Measurements from ENCODE around the gene LSM14A. TPM values are rescaled to one million over a fixed set of nuclear protein-coding genes. Genes with fewer than 3 reads are reported as not detected.
"Not testable (repeated sequence)": the region's sequence is repeated elsewhere in the genome, so short reads cannot be mapped to it uniquely, and the experiment has no call there.

The LSM14A gene
- polyA plus RNA-seq, 2 of the 4 experiments (the other 2 are of a cell fraction), result 241 to 264 TPM

GRCh38 chr19:34193439-34193838 is 21.1 kb downstream of the LSM14A start:
- H3K9me3 ChIP-seq, result no peaks in the 10 kb centered on the region
- no peak overlapping the region for H3K27ac ChIP-seq
- peak; percentile 94 for FAIRE-seq
- WGBS (ENCODE audit: missing lambda C conversion rate), result 83% methylated on average over 2 of the region's 2 CpGs
- no peak for DNase-seq (ENCODE audit: low read depth in 1 of 2, low spot score in 1 of 2)
- no peak for ATAC-seq
- H3K4me2 ChIP-seq, result no peak overlapping the region
- no peak overlapping the region for H3K4me3 ChIP-seq
- ChIA-PET CTCF (interaction anchor here (1.3 to 3.9 kb wide), 4 partner anchors 9 to 415 kb away, joined by 3 to 28 read pairs (median 8); no protein-coding TSS in a partner anchor), POLR2A (no interaction called here)
- H3K4me1 ChIP-seq, result peaks cover 40% of the 10 kb centered on the region; the same call in 2 of the 3 replicates
- TF ChIP-seq CHD4 (IDR thresholded peaks at IDR 0.05; ENCODE audit: borderline replicate concordance), result no peak
- no peak for TF ChIP-seq EP300 (IDR thresholded peaks at IDR 0.05)
- TF ChIP-seq CHD2 (IDR thresholded peaks at IDR 0.05; ENCODE audit: low read length, partially characterized antibody), result no peak
- no peak for TF ChIP-seq CEBPB (IDR thresholded peaks at IDR 0.05)

- no peaks in the 10 kb centered on the region for H3K9me3 ChIP-seq
- FAIRE-seq (no peak), ATAC-seq (no peak), DNase-seq (ENCODE audit: low read depth in 1 of 2, low spot score in 1 of 2) (no peak)
- 91% methylated on average over 4 of the region's 4 CpGs for WGBS (ENCODE audit: missing lambda C conversion rate)
- TF ChIP-seq JUN (IDR thresholded peaks at IDR 0.05) (no peak), CTCF (IDR thresholded peaks at IDR 0.05) (no peak)
- H3K4me3 ChIP-seq, result no peak overlapping the region
- H3K27ac ChIP-seq, result no peak overlapping the region
- POLR2A ChIA-PET, result interaction anchor here (2.1 kb wide), 1 partner anchor 21 kb away, joined by 7 read pairs; no protein-coding TSS in a partner anchor
- no peak overlapping the region for H3K4me2 ChIP-seq
- CTCF ChIA-PET, result interaction anchor here (1.0 to 3.9 kb wide), 9 partner anchors 8 to 416 kb away, joined by 3 to 28 read pairs (median 3); no protein-coding TSS in a partner anchor
- H3K4me1 ChIP-seq, result peaks cover 38% of the 10 kb centered on the region; the same call in 2 of the 3 replicates
These were observed 21.6 kb downstream of the LSM14A start for GRCh38 chr19:34193876-34194275.

DNA sequence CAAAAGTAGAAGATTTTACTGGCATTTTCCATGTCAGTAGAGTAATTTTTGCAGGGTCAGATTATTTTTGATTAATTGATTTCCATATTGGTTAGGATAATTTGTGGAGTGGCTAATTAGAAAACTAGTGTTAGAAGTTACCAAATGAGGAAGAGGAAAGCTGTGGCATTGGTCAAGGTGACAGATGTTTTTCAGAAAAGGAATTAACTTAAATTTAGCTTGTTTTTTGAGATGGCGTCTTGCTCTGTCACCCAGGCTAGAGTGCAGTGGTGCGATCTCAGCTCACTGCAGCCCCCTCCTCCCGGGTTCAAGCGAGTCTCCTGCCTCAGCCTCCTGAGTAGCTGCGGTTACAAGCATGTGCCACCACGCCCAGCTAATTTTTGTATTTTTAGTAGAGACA is 28.8 kb downstream of the LSM14A start:
- Histone ChIP-seq H3K9me3 (no peaks in the 10 kb centered on the region), H3K27ac (no peak overlapping the region), H3K4me2 (no peak overlapping the region), H3K4me3 (no peak overlapping the region), H3K4me1 (peaks cover 8% of the 10 kb centered on the region)
- POLR2A ChIA-PET, result no interaction called here
- DNase-seq (ENCODE audit: low read depth in 1 of 2, low spot score in 1 of 2) (no peak), ATAC-seq (no peak), FAIRE-seq (no peak)
- CTCF ChIA-PET, result interaction anchor here (1.0 to 1.7 kb wide), 3 partner anchors 13 to 60 kb away, joined by 3 to 7 read pairs (median 3); no protein-coding TSS in a partner anchor
- TF ChIP-seq KDM1A (IDR thresholded peaks at IDR 0.05; ENCODE audit: low read depth) (no peak), TP53 (CRISPR knock-in tag; IDR thresholded peaks at IDR 0.05) (no peak), FOXS1 (CRISPR knock-in tag; IDR thresholded peaks at IDR 0.05) (no peak), JUNB (IDR thresholded peaks at IDR 0.05) (no peak), NR3C1 (IDR thresholded peaks at IDR 0.05) (no peak)
- 97% methylated on average over 6 of the region's 6 CpGs for WGBS (ENCODE audit: missing lambda C conversion rate)

- ChIA-PET POLR2A (interaction anchor here (0.6 to 0.8 kb wide), 2 partner anchors 32 to 200 kb away, joined by 4 to 5 read pairs; no protein-coding TSS in a partner anchor), CTCF (interaction anchor here (0.6 to 6.5 kb wide), 7 partner anchors 10 to 427 kb away, joined by 3 to 28 read pairs (median 4); no protein-coding TSS in a partner anchor)
- not testable (repeated sequence) for DNase-seq (ENCODE audit: low read depth in 1 of 2, low spot score in 1 of 2); ATAC-seq; H3K4me2 ChIP-seq; H3K9me3 ChIP-seq; H3K27ac ChIP-seq; H3K4me3 ChIP-seq; H3K4me1 ChIP-seq; FAIRE-seq
- WGBS (ENCODE audit: missing lambda C conversion rate), result 94% methylated on average over 7 of the region's 7 CpGs
These were observed 33.0 kb downstream of the LSM14A start for GRCh38 chr19:34205324-34205723.

DNA sequence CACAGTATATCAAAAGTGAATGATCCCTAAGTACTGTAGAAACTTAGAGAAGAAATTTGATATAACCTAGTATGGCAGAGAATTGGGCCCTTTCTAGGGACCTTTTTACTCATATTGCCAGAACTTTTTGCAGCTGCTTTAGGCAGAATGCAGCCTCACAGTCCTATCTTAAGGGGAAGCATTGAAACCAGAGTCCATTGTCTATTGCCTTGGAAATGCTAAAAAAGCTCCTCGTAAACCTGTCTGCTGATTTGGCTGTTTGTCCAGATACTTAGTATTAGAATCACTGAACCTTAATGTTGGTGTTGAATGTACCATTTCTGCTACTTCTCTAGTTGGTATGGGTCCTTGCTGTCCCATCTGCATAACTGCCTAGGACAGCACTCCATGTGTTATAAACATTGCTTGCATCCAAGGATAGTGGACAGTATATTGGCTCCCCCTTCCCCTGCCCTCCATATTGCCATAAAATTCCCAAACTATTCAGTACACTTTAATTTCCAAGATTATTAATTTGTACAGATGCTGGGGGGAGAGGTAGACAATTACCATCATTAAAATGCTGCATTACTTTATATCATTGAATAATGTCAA is 36.1 kb downstream of the LSM14A start:
- DNase-seq (ENCODE audit: low read depth in 1 of 2, low spot score in 1 of 2) (no peak), FAIRE-seq (no peak), ATAC-seq (peak; percentile 51 to 54; a peak in 3 of 6 replicates)
- no peak overlapping the region for H3K27ac ChIP-seq
- no peaks in the 10 kb centered on the region for H3K9me3 ChIP-seq
- peaks cover 1% of the 10 kb centered on the region for H3K4me1 ChIP-seq
- H3K4me2 ChIP-seq, result no peak overlapping the region
- TF ChIP-seq TP53 (CRISPR knock-in tag; IDR thresholded peaks at IDR 0.05) (no peak), BCL3 (IDR thresholded peaks at IDR 0.05) (no peak), NPAS2 (CRISPR knock-in tag; IDR thresholded peaks at IDR 0.05; ENCODE audit: borderline replicate concordance) (no peak), HOXA7 (CRISPR knock-in tag; IDR thresholded peaks at IDR 0.05) (no peak), ELK1 (IDR thresholded peaks at IDR 0.05; ENCODE audit: low read depth, low read length) (no peak), EHF (CRISPR knock-in tag; IDR thresholded peaks at IDR 0.05) (no peak), HOXB13 (CRISPR knock-in tag; IDR thresholded peaks at IDR 0.05; ENCODE audit: low read depth) (no peak)
- H3K4me3 ChIP-seq, result no peak overlapping the region
- POLR2A ChIA-PET, result no interaction called here
- CTCF ChIA-PET, result interaction anchor here (0.8 to 6.5 kb wide), 8 partner anchors 12 to 430 kb away, joined by 3 to 47 read pairs (median 5); no protein-coding TSS in a partner anchor
- WGBS (ENCODE audit: missing lambda C conversion rate), result 100% methylated on average over 1 of the region's 1 CpG

All from A549 (cell line).